CD1c-positive myeloid dendritic cell (primary cell): Measurements from ENCODE around the gene RPH3AL.
"Not testable (repeated sequence)": the region's sequence is repeated elsewhere in the genome, so short reads cannot be mapped to it uniquely, and the experiment has no call there.

Source experiments
- DNase-seq: peaks from one replicate; pipeline ENCODE4 v3.0.0-alpha.2; 2016; ENCODE audit errors: extremely low spot score

RPH3AL gene

GRCh38 chr17:226108-227077 lies 126.2 kb downstream of the RPH3AL start:
- DNase-seq: no peak

GRCh38 chr17:225551-225950 lies 127.1 kb downstream of the RPH3AL start:
- DNase-seq: no peak

DNA sequence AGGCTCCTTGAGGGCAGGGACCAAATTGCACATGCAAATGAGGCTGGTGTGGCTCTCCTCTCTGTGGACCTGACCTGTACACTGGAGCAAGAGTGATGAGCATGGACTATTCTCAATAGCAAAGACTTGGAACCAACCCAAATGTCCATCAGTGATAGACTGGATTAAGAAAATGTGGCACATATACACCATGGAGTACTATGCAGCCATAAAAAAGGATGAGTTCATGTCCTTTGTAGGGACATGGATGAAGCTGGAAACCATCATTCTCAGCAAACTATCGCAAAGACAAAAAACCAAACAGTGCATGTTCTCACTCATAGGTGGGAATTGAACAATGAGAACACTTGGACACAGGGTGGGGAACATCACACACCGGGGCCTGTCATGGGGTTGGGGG lies 128.0 kb downstream of the RPH3AL start:
- DNase-seq: not testable (repeated sequence)

DNA sequence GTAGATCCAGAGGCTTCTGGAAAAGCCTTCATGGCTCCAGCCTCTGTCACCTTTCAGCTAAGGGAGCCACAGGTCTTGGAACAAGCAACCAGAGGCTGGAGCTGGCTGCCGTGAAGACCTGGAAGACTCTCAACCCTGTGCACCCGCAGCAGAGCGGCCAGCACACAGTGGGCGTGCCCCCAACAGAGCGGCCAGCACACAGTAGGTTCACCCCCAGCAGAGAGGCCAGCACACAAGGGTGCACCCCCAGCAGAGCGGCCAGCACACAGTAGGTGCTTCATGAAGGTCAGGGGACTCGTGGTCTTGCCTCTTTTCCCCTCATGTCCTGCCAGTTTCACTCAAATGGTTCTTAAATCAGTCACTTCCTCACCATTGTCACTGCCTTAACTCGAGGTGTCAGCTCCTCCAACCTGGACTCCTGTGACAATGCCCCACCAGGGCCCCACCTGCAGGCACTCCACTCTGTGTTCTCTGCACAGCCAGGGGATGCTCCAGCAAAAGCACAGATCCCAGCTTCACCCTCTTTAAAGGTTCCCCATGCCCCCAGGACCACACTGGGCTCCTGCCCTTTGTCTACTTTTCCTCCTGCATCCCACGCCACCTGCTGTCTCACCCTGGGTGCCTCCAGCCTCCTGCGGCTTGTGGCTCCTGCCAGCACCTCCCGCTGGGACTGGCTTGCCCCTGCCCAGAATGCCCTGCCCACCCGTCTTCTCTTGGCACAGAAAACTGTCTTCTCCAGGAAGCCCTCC lies 128.7 kb downstream of the RPH3AL start:
- no peak for DNase-seq

GRCh38 chr17:222172-222571 lies 130.4 kb downstream of the RPH3AL start:
- no peak for DNase-seq

- DNase-seq: no peak
Observed at GRCh38 chr17:219696-220095, 132.9 kb downstream of the RPH3AL start.

GRCh38 chr17:218432-219110 lies 134.0 kb downstream of the RPH3AL start:
- no peak for DNase-seq

DNA sequence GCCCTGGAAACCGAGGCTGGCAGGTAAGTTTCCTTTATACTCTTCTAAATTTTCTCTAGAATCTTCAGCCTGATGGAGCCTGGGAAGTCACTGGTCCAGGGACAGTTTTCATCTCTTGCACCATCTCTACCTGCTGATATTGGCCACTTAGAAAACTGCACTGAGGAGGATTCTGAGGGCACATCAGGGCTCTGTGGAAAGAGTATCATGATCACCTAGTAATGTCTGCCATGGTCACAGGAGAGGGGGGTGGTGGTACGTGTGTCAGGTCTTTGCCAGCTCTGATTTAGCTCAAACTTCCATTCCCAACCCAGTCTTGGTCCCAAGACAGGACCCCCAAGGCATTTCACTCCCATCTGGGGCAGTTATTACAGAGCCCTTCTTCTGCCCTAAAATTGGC lies 136.0 kb downstream of the RPH3AL start:
- DNase-seq: no peak

DNA sequence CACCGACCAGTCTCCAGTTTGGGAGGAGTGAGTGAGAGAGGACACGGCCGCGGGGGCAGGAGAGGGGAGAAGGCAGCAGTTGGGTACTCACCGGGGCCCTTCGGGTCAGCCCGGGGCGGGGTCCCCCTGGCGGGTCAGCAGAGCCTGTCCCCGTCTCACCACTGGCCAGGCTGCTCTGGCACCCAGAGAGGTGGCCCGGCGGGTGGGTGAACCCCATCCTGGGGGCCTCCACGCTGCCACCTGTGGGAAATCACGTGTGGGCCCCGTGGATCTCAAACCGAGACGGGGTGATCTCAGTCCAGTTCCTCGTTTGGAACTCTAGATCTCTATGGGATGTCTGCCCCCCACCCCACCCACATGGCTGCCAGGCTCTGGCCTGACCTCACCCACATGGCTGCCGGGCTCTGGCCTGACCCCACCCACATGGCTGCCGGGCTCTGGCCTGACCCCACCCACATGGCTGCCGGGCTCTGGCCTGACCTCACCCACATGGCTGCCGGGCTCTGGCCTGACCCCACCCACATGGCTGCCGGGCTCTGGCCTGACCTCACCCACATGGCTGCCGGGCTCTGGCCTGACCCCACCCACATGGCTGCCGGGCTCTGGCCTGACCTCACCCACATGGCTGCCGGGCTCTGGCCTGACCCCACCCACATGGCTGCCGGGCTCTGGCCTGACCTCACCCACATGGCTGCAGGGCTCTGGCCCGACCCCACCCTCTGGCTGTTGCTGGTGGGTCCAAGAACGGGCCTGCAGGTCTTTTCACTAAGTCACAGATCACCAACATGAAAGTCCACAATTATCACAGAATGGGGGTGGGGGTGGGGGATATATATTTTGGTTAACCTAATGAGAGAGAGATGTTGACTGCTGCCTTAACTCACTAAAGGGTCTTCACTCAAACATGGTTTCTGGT lies 136.8 kb downstream of the RPH3AL start:
- DNase-seq: peak; percentile 74

DNA sequence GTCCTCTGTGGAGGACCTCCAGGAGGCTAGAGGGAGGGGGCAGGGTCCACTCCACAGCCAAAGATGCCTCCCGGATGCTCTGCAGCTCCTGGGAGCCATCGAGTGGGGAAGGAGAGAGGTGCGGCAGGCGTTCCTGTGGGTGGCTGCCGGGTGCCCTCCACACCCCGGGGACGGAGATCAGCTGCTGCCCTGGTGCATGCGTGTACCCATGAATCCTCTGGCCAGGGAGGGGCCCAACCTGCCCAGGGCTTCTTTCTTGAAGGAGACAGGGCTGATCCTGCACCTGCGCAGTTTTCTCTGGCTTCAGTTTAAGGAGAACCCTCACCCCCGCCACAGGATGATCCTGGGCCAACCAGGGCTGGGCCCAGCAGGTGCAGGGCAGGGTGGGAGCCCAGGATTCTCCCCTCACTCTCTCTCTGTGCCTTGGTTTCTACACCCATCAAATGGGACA lies 137.7 kb downstream of the RPH3AL start:
- DNase-seq: no peak

DNA sequence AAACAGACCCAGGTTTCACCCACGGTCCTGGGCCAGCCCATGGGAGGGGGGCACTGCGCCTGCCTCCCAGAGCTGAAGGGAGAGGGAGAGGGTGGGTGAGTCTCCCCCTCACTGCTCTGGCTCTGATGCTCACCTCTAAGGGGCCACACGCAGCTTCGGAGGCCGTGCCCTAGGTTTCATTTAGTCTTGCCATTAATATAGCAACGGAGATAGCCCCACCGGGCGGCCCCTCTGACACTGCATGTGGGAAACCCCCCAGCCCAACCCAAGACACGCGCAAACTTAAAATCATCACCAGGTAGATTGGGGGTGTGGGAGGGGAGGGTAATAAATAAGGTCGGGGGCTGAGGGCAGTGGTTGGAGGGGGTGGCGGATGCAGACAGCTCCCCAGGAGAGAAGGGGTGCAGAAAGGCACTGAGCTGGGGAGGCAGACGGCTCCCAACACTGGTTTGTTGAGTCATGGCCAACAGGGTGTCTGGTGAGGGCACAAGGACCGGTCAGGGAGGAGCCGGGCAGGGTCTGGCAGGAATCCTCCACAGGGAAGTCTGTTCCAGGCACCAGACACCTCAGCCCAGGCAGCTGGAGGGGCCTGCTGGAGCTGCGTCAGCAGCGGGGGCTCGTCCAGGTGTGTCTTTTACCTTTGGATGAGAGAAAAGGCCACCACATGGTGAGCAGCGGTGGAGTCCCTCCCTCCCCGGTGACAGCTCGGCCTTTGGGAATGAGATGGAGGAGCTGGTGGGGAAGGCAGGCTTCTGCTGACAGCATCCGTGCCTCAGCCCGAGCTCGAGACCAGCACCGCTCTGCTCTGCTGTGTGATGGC lies 139.1 kb downstream of the RPH3AL start:
- no peak for DNase-seq

- no peak for DNase-seq
Observed at GRCh38 chr17:210402-210801, 142.2 kb downstream of the RPH3AL start.

GRCh38 chr17:208429-208828 lies 144.2 kb downstream of the RPH3AL start:
- DNase-seq: no peak

DNA sequence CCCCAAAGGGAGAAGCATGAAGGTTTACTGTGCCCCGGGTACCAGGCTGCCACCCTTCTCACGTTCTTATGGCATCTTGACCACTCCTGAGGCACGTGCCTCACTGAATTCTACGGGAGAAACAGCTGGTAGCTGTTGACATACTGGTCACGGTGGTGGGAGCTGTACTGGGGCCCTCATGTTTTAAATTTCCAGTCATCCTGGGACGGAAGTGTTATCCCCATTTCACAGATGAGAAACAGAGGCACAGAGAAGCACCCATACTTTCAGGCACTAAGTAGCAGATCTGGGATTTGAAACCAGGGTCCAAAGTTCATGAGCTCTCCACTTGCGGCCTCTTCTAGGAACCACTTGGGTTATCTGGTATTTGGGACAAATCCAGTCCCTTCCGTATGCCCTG lies 144.8 kb downstream of the RPH3AL start:
- no peak for DNase-seq

GRCh38 chr17:206941-207560 lies 145.6 kb downstream of the RPH3AL start:
- no peak for DNase-seq

DNA sequence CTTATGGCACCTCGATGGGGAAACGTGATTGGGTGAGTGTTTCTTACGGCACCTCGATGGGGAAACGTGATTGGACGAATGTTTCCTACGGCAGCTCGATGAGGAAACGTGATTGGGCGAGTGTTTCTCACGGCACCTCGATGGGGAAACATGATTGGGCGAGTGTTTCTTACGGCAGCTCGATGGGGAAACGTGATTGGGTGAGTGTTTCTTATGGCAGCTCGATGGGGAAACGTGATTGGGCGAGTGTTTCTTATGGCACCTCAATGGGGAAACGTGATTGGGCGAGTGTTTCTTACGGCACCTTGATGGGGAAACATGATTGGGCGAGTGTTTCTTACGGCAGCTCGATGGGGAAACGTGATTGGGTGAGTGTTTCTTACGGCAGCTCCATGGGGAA lies 146.1 kb downstream of the RPH3AL start:
- not testable (repeated sequence) for DNase-seq

DNA sequence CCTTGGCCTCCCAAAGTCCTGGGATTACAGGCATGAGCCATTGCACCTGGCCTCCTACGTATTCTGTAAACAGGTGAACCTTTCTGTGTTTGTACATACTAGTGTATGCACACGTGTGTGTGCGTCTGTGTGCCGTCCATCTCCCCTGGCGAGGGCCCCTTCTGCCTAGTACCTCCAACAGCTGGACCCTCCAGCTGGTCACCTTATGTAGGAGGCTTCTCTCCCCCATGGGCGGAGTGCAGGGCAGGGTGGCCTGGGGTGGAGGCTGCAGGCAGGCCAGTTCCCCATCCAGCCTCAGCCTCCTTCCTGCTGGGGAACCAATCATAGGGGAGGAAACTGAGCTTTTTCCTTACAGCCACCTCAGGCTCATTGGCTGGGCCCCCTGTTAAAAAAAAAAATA lies 146.8 kb downstream of the RPH3AL start:
- no peak for DNase-seq

GRCh38 chr17:205148-205669 lies 147.4 kb downstream of the RPH3AL start:
- DNase-seq: no peak

DNA sequence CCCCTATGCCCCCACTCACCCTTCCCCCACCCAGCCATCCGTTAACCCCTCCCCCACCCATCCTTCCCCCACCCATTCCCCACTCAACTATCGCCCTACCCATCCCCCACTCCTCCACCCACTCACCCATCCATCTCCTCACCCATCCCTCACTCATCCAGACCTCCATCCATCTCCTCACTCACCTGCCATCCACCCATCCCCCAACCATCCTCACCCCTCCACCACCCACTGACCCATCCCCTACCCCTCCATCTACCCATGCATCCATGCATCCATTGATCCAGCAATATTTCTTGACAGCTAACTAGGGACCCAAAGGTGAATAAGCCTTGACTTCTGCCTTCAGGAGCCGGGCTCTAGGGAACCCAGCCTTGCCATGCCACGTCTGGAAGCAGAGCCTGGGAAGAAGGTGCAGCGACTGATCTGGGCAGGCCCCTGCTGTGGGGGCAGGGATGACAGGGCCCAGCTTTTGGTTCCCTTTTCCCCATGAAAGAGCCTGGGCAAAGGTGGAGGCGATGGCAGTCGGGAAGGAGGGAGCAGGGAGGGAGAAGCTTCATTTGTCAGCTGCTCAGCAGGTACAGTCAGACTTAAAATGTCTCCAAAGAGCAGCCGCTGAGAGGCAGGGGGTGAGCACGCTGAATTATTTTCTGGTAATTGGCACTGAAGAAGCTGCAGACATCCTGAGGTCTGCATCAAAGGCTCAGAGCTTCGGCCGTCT lies 148.0 kb downstream of the RPH3AL start:
- no peak for DNase-seq
